Stimulated activated CD4-positive, alpha-beta T cell treated with anti-CD3 and anti-CD28 coated beads, Interleukin-12 subunit alpha, Interleukin-12 subunit beta, amount 100 ng/mL, for 24 hours (primary cell): ENCODE data around the gene PTPRD.
"Not testable (repeated sequence)": the region's sequence is repeated elsewhere in the genome, so short reads cannot be mapped to it uniquely, and the experiment has no call there.

ENCODE experiments used
- DNase-seq, 2 experiments: peaks; one replicate each; pipeline ENCODE4 v3.0.0-alpha.2; 2020; ENCODE audit warnings: low read depth in 2 of 2

PTPRD gene

GRCh38 chr9:9970514-9970913 lies 642.3 kb downstream of the PTPRD start:
- DNase-seq, result no peak

DNA sequence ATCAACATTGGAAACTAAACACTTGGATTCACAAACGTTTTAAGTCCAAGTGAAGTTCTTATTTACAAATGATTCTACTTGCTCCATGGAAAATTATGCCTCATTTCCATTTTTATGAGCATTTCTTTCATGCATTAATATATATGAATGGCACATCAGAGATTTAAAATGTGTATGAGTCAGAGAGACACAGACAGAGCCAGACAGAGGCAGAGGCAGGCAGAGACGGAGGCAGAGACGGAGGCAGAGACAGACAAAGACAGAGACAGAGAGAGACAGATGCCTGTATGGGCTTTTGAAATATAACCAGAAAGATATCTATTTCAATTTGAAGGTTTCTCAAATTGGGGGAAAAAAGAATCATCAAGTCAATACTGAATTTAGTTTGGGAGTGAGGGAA lies 649.0 kb downstream of the PTPRD start:
- no peak for DNase-seq

- DNase-seq, result no peak
These were observed 650.9 kb downstream of the PTPRD start for GRCh38 chr9:9961934-9962333.

GRCh38 chr9:9961487-9961886 lies 651.3 kb downstream of the PTPRD start:
- DNase-seq, result no peak

DNA sequence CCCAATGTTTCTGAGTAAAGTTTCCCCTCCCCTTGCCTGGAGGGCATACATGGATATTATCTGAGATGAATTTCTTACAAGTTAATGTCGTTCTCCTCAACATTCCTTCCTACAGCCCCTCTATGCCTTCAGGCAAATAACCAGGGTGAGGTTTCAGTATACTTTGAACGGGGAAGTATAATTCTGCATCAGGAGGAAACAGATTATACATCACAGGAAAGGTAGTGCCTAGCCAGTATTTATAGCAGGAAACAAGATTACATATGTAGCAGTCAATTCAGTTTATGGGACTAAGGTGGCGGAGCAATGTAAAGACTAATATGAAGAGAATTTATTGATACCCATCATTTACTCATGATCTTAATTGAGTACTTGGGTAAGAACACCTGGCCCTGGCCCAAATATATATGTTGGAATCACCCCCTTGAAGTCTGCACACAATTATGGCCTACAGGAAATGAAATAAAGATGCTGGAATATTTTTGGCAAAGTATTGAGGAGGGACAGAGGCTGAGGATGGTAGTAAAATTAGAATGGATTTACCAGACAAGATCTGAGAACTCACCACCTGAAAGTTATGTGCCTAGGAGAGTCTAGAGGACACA lies 661.1 kb downstream of the PTPRD start:
- DNase-seq, result no peak

GRCh38 chr9:9950813-9951212 lies 662.0 kb downstream of the PTPRD start:
- DNase-seq, result no peak

GRCh38 chr9:9949978-9950377 lies 662.8 kb downstream of the PTPRD start:
- DNase-seq, result no peak

GRCh38 chr9:9949368-9949767 lies 663.4 kb downstream of the PTPRD start:
- no peak for DNase-seq

DNA sequence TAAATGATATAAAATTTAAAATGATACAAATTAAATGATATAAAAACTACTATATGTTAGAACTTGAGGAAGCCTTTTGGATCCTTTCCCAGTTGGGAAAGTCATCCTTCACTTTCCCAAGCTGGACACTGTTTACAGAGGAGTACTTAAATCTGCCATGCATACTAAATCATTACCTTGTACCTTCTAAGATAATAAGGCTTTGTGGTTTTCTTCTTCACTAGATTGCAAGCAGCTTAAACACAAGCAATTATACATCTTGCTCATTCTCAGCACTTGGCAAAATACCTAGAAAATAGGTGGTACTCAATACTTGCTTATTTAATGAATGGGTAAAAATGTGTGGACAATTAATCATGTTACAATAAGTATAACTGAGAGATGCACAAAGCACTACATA lies 666.8 kb downstream of the PTPRD start:
- no peak for DNase-seq

DNA sequence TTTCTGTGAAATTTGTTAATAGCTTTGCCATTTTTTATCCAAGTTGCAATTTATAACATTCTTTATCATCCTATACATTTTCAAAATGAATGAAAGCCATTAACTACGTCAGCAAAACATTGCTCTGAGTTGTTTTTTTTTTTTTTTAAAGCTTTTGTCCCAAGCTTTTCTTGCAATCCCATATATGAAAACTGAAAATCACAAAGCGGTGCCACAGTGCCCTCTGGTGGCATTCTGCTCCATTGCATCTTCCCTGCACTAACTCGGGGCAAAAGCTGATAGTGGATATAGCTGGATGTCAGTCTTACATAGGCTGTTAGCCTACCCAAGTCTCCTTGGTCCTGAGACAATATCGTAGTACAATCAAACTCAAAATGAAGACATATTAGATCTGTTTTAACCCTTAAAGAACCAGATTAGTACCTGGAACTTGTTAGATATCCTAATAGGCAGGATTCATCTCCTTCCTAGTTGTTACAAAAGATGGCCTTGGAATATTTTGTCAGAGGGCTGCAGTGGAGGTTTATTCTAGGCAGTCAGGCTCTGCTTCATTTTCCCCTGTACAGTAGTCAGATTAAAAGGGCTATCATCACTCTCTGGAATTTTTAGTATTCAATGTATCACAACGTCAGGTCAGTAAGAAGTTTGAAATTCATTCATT lies 669.9 kb downstream of the PTPRD start:
- DNase-seq, result peak; percentile 21 to 46

- no peak for DNase-seq
These were observed 674.4 kb downstream of the PTPRD start for GRCh38 chr9:9938432-9938831.

- DNase-seq, result not testable (repeated sequence)
These were observed 681.3 kb downstream of the PTPRD start for GRCh38 chr9:9931464-9931863.

DNA sequence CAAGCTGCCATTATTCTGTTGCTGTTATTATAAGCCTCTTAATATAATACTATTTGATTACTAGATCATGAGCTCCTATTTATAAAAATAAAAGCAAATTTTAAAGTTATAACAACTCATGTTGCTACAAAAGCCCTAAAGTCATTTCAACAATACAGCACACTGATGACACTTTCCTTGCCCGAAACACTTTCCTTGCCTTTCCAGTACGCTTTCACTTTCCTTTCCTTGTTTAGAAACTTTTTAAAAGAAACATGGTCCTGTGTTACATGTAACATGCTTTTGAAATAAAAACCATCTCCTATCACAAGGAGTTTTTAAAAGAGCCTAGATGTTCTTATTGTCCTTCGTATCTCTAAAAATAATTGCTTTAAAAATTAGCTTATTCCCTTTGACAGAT lies 688.4 kb downstream of the PTPRD start:
- DNase-seq, result no peak

DNA sequence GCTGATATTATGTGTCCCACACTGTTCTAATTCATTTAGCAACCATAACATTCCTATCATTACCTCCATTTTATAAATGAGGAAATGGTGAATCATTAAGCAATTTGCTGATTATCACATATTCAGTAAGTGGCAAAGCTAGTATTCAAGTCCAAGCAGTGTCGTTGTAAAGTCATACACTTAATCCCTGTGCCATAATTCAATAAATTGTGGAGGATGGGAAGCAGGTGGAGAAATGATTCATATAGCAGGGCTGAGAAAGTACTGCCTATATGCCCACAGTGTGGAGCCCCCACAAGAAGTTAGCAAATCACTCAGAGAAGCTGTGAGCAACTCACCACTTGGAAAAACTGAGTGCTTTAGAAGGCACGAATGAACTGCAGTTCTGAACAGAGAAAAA lies 691.0 kb downstream of the PTPRD start:
- DNase-seq, result no peak

DNA sequence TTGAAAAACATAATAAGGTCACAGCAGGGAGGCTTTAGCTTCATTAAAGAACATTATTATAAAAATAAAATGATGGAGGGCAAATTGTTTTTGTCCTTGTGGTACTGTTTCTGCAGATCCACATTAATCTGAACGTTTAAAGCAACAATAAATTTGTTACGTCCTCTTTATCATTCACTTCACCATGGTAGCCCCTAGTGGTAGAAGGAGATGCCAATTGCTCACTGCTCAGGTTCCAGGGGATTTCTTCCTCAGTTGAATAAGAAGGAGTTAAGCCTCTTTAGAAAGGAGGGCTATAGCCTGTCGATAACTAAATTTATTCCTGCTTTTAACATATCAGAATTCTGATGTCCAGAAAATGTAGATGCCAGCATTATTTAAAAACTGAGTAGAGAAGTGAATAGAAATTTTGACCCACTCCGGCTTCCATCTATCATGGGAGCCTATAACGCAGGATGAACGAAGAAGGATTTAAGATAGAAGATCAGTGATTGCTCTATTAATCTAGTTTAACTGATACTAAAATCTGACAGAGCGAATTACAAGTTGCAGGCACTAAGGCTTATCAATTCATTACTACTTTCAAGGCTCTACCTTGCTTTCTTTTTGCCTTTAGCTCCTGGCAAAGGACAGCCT lies 692.3 kb downstream of the PTPRD start:
- DNase-seq, result no peak

DNA sequence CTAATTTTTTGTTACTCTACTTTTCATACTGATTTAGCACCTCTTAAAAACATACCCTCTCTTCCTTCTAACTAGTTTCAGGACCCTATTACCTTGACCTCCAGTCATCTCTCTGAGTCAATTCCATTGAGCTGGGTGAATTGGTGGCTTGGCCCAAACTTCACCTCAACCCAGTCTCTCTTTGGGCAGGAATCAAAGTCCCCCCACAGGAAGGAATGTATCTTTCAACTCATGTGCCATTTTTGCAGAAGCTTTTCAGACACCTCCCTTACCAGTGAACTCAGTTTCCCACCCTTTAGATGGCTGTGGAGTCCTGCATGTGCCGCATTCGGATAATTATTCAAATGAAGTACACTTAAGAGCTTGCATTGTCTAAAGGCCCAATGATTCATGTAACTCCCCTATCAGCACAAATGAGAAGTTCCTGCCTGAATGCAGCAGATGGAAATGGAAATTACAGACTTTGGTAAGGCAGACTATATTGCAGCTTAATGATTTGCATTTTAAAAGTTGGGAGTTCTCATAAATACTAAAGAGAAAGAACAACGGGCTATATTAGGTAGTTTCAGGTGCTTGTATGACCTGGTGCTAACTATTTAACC lies 693.5 kb downstream of the PTPRD start:
- DNase-seq, result no peak

- DNase-seq, result no peak
These were observed 695.4 kb downstream of the PTPRD start for GRCh38 chr9:9917400-9917799.

GRCh38 chr9:9914174-9914573 lies 698.6 kb downstream of the PTPRD start:
- DNase-seq, result no peak

DNA sequence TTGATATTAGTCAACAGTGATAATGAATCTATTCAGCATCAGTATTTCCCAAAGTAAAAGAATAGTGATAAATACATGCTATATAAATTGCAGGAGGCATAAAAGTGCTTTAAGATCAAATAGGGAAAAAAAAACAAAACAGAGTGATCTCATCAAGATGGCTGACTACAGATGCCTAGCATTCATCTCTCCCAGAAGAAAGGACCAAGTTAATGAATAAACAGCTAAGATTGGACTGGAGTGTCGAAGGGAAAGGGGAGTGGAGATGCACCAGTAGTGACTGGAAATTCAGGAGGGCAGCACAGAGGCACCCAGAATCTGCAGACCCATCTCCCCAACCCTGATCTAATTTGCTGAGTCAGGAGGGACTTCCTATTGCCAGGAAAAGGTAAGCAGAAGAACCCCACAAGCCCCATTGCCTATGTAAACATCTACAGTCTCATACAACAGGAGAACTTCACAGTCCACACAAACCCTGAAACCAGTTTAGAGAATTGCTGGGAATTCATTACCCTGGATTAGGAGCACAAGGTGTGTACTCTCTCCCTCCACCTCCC lies 699.4 kb downstream of the PTPRD start:
- no peak for DNase-seq

DNA sequence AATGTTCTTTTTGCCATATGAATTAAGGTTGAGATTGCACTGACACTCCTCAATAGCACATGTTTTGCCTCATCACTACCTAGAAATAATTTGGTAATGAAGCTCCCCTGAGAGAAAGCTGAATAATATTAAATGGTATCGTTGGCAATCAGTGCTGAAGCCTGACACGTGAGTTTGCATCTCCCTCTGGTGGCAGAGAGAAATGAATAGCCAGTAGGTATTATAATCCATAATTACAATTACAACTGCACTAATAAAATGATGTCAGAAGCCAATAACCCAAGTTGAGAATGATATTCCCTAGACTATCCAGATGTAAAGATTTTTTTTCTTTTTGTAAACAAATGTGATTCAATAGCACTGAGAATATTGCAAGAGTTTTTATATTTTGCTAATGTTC lies 700.3 kb downstream of the PTPRD start:
- DNase-seq, result no peak

DNA sequence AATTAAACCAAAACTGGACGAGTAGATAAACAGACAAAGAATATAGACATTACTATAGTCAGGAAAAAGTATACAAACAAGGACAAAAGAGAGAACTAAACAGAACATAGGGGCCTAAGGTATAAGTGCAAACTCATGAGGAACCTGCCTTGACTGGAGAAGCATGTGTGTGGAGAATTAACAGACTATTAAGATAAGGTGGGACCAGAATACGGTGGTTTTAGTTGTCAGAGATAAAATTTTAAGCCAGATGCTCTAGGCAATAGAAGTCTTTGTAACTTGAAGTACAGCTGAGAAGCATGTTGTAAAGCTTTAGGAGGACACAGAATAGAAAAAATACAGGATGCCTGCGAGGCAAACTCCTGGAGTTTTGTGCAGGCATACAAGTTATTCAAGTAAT lies 707.1 kb downstream of the PTPRD start:
- DNase-seq, result no peak

- DNase-seq, result no peak
These were observed 708.8 kb downstream of the PTPRD start for GRCh38 chr9:9904041-9904440.

DNA sequence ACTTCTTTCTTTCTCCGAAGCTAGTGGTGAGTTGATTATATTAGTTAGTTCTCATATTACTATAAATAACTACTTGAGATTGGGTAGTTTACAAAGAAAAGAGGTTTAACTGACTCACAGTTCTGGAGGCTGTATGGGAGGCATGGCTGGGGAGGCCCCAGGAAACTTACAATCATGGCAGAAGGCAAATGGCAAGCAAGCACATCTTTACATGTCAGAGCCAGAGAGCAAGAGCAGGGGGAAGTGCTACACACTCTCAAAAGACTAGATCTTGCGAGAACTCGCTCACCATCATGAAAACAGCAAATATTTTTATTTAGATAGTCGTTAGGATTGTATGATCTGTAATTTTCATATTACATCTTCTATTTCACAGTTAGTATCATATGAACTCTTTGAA lies 711.2 kb downstream of the PTPRD start:
- DNase-seq, result no peak
